ENCODE measurements around the gene PLOD1. TPM values are rescaled to one million over a fixed set of nuclear protein-coding genes. Genes with fewer than 3 reads are reported as not detected.

The PLOD1 gene
- total and polyA plus RNA-seq, 4 donors, result 48.0 to 82.9 (median 63.9) TPM

DNA sequence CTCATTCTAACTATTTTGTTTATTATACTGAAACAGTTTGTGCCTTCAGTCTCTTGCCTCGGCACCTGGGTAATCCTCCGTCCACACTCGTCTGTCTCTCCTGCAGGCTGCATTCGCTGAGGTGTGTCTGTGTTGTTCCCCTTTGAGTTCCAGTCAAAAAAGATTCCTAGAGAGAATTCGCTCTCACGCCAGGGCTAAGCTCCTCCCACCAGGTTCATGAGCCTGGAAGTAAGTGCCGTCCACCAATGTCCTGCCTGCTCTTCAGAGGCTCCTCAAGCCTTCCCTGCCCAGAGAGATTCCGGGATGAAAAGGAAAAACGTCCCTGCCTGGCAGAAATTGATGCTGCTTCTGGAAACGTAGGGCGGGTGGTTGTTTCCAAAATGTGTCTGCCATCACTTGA, 21.2 kb upstream of the PLOD1 start:
- no peak overlapping the region for H3K27ac ChIP-seq (ENCODE audit: low read depth in 1 of 2, low read length in 2 of 2)
- H3K9me3 ChIP-seq (ENCODE audit: control insufficient read depth in 4 of 4, low read length in 3 of 4), result no peaks in the 10 kb centered on the region
- H3K4me3 ChIP-seq (ENCODE audit: low read depth in 1 of 3, low read length in 3 of 3), result no peak overlapping the region
- 28% methylated on average over 11 of the region's 11 CpGs for WGBS
- H3K9ac ChIP-seq (ENCODE audit: low read depth in 1 of 2, low read length in 2 of 2), result no peak overlapping the region
- no peak for TF ChIP-seq SP1 (IDR thresholded peaks at IDR 0.05)
- TF ChIP-seq, protein P1, sequence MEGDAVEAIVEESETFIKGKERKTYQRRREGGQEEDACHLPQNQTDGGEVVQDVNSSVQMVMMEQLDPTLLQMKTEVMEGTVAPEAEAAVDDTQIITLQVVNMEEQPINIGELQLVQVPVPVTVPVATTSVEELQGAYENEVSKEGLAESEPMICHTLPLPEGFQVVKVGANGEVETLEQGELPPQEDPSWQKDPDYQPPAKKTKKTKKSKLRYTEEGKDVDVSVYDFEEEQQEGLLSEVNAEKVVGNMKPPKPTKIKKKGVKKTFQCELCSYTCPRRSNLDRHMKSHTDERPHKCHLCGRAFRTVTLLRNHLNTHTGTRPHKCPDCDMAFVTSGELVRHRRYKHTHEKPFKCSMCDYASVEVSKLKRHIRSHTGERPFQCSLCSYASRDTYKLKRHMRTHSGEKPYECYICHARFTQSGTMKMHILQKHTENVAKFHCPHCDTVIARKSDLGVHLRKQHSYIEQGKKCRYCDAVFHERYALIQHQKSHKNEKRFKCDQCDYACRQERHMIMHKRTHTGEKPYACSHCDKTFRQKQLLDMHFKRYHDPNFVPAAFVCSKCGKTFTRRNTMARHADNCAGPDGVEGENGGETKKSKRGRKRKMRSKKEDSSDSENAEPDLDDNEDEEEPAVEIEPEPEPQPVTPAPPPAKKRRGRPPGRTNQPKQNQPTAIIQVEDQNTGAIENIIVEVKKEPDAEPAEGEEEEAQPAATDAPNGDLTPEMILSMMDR (IDR thresholded peaks at IDR 0.05; ENCODE audit: low read depth, low read length, missing input control), result no peak
- no peak for TF ChIP-seq NR2F2 (IDR thresholded peaks at IDR 0.05)
- TF ChIP-seq RAD21 (IDR thresholded peaks at IDR 0.05), result no peak
- no peak for TF ChIP-seq TAF1 (conservative IDR thresholded peaks at IDR 0.05)
- no peak for TF ChIP-seq FOXA1 (IDR thresholded peaks at IDR 0.05)
- TF ChIP-seq RXRA (IDR thresholded peaks at IDR 0.05), result no peak
- peaks cover 1 to 14% (median 6%) of the 10 kb centered on the region in 4 donors for H3K4me1 ChIP-seq (ENCODE audit: control insufficient read depth in 4 of 4, insufficient read depth in 4 of 4, low read length in 3 of 4)
- H3K36me3 ChIP-seq (ENCODE audit: control insufficient read depth in 4 of 4, insufficient read depth in 3 of 4, low read depth in 1 of 4, low read length in 3 of 4), result peaks cover 0 to 4% (median 0%) of the 10 kb centered on the region in 4 donors
- H3K27me3 ChIP-seq (ENCODE audit: control insufficient read depth in 4 of 4, insufficient read depth in 4 of 4, low read length in 3 of 4), result no peaks in the 10 kb centered on the region
- DNase-seq (ENCODE audit: low spot score), result no peak

DNA sequence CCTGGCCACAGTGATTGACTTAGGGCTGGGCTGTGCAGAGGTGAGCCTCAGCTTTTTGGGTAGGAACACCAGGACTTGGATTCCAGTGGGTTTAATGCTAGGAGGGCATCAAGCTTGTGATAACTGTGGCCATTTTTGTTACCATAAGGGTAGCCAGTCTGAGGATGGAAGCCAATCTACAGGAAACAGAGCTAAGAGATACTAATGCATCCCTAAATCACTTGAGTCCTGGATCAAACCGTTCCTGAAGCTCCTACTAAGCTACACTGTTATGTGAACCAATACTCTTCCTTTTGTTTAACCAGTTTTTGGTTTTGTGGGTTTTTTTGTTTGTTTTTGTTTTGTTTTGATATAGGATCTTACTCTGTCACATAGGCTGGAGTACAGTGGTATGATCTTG, 20.5 kb upstream of the PLOD1 start:
- Histone ChIP-seq H3K4me1 (ENCODE audit: control insufficient read depth in 4 of 4, insufficient read depth in 4 of 4, low read length in 3 of 4) (peaks cover 1 to 12% (median 6%) of the 10 kb centered on the region in 4 donors), H3K36me3 (ENCODE audit: control insufficient read depth in 4 of 4, insufficient read depth in 3 of 4, low read depth in 1 of 4, low read length in 3 of 4) (peaks cover 0 to 9% (median 1%) of the 10 kb centered on the region in 4 donors), H3K9me3 (ENCODE audit: control insufficient read depth in 4 of 4, low read length in 3 of 4) (no peaks in the 10 kb centered on the region), H3K27ac (ENCODE audit: low read depth in 1 of 2, low read length in 2 of 2) (no peak overlapping the region), H3K9ac (ENCODE audit: low read depth in 1 of 2, low read length in 2 of 2) (no peak overlapping the region), H3K27me3 (ENCODE audit: control insufficient read depth in 4 of 4, insufficient read depth in 4 of 4, low read length in 3 of 4) (no peaks in the 10 kb centered on the region), H3K4me3 (ENCODE audit: low read depth in 1 of 3, low read length in 3 of 3) (no peak overlapping the region)
- no peak for DNase-seq (ENCODE audit: low spot score)
- no peak for TF ChIP-seq FOXA1 (IDR thresholded peaks at IDR 0.05)
- TF ChIP-seq RXRA (IDR thresholded peaks at IDR 0.05), result no peak
- TF ChIP-seq RAD21 (IDR thresholded peaks at IDR 0.05), result no peak
- TF ChIP-seq, protein P2, sequence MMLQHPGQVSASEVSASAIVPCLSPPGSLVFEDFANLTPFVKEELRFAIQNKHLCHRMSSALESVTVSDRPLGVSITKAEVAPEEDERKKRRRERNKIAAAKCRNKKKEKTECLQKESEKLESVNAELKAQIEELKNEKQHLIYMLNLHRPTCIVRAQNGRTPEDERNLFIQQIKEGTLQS (IDR thresholded peaks at IDR 0.05), result no peak
- WGBS, result 86% methylated on average over 1 of the region's 1 CpG

DNA sequence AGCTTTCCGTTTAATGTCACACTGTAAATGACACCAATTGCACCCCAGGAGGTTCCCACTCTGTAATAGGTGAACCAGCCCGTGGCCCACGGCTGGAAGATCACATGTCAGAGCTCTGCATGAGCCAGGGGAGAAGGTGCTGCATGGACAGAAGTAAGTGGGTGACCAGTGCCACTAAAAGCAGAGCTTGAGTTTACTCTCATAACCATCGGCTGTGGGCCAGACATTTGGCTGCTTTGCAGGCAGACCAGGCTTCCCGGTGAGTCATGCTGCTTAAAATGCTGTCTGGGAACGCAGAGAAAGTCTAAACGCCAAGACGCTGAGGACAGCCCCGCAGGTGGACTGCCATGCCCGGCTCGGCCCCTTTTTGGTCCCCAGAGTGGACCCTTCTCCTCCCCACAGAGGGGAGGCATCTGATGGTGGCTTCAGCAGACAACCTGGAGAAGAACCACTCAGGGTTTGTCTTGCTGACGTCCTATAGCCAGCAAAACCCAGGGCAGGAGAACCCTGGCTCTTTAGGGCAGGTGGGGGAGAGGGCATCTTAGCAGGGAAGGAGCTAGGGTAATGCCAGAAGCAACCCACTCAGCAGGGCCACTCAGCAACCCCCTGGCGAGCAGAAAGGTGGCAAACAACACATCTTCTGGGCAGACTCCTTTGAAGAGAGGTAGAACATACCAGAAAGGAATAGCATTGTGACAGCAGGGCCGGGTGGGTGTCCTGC, 15.6 kb upstream of the PLOD1 start:
- TF ChIP-seq, protein P2 (IDR thresholded peaks at IDR 0.05), result no peak
- TF ChIP-seq, protein P1 (IDR thresholded peaks at IDR 0.05; ENCODE audit: low read depth, low read length, missing input control), result no peak
- TF ChIP-seq HNF4G (IDR thresholded peaks at IDR 0.05) (no peak), RXRA (IDR thresholded peaks at IDR 0.05) (no peak), JUND (IDR thresholded peaks at IDR 0.05) (no peak), FOXA2 (IDR thresholded peaks at IDR 0.05) (no peak), RAD21 (IDR thresholded peaks at IDR 0.05) (no peak), NR2F2 (IDR thresholded peaks at IDR 0.05) (no peak), YY1 (IDR thresholded peaks at IDR 0.05) (no peak), FOXA1 (IDR thresholded peaks at IDR 0.05) (no peak), EGR1 (IDR thresholded peaks at IDR 0.05; ENCODE audit: low read depth in 2 of 2) (no peak), HNF4A (conservative IDR thresholded peaks at IDR 0.05) (no peak)
- TF ChIP-seq, protein P3, sequence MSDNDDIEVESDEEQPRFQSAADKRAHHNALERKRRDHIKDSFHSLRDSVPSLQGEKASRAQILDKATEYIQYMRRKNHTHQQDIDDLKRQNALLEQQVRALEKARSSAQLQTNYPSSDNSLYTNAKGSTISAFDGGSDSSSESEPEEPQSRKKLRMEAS (IDR thresholded peaks at IDR 0.05), result no peak
- TF ChIP-seq, protein P4, sequence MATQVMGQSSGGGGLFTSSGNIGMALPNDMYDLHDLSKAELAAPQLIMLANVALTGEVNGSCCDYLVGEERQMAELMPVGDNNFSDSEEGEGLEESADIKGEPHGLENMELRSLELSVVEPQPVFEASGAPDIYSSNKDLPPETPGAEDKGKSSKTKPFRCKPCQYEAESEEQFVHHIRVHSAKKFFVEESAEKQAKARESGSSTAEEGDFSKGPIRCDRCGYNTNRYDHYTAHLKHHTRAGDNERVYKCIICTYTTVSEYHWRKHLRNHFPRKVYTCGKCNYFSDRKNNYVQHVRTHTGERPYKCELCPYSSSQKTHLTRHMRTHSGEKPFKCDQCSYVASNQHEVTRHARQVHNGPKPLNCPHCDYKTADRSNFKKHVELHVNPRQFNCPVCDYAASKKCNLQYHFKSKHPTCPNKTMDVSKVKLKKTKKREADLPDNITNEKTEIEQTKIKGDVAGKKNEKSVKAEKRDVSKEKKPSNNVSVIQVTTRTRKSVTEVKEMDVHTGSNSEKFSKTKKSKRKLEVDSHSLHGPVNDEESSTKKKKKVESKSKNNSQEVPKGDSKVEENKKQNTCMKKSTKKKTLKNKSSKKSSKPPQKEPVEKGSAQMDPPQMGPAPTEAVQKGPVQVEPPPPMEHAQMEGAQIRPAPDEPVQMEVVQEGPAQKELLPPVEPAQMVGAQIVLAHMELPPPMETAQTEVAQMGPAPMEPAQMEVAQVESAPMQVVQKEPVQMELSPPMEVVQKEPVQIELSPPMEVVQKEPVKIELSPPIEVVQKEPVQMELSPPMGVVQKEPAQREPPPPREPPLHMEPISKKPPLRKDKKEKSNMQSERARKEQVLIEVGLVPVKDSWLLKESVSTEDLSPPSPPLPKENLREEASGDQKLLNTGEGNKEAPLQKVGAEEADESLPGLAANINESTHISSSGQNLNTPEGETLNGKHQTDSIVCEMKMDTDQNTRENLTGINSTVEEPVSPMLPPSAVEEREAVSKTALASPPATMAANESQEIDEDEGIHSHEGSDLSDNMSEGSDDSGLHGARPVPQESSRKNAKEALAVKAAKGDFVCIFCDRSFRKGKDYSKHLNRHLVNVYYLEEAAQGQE (IDR thresholded peaks at IDR 0.05), result no peak
- Histone ChIP-seq H3K4me1 (ENCODE audit: control insufficient read depth in 4 of 4, insufficient read depth in 4 of 4, low read length in 3 of 4) (peaks cover 2 to 36% (median 30%) of the 10 kb centered on the region in 4 donors), H3K9ac (ENCODE audit: low read depth in 1 of 2, low read length in 2 of 2) (no peak overlapping the region), H3K36me3 (ENCODE audit: control insufficient read depth in 4 of 4, insufficient read depth in 3 of 4, low read depth in 1 of 4, low read length in 3 of 4) (peaks cover 5 to 31% (median 9%) of the 10 kb centered on the region in 4 donors), H3K27ac (ENCODE audit: low read depth in 1 of 2, low read length in 2 of 2) (no peak overlapping the region), H3K9me3 (ENCODE audit: control insufficient read depth in 4 of 4, low read length in 3 of 4) (no peaks in the 10 kb centered on the region), H3K27me3 (ENCODE audit: control insufficient read depth in 4 of 4, insufficient read depth in 4 of 4, low read length in 3 of 4) (no peaks in the 10 kb centered on the region), H3K4me3 (ENCODE audit: low read depth in 1 of 3, low read length in 3 of 3) (no peak overlapping the region)
- 83% methylated on average over 14 of the region's 14 CpGs for WGBS
- no peak for DNase-seq (ENCODE audit: low spot score)
